ENCODE measurements around the gene TLR8. TPM values are rescaled to one million over a fixed set of nuclear protein-coding genes. Genes with fewer than 3 reads are reported as not detected.

The TLR8 gene
- total RNA-seq, 1 experiment from 2014 or later, result not detected

DNA sequence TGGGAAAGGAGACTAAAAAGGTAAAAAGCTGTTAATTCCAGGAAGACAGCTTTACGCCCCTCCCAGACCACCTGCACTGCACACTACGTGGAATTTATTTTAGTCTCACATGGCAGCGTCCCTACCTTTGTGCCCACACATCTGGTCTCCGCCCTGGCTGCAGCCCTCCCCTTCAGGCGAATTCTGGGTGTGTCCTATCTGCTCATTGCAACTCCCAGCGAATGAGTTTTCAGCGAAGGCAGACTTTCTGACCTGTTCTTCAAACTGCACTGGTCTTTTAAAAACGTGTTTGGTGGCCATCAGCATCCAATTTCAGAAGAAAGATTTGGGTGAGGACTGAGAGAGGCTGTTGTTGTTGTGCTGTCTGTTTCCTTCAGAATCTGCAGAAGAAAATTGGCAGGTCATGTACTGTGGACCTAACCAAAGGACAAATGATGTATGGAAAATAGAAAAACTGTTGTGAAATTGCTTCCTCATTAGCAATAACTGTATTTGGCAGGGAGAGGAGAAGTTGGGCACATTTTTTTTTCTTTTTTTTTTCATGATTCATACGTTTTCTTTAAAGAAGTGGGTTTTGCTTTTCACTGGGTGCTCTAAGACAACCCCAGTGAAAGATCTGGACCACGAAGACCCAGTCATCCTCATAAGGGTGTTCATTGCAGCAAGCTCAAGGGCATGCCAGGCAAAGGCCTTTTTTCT, 4.2 kb downstream of the TLR8 start:
- CTCF ChIA-PET, result no interaction called here
- no peaks in the 10 kb centered on the region for H3K27me3 ChIP-seq (ENCODE audit: control insufficient read depth, insufficient read depth, low read length)
- in situ Hi-C loops (cut with HindIII; ENCODE audit: low pct_unique_long_range_greater_than_20kb, low sequenced_read_pairs), result no loop called here

DNA sequence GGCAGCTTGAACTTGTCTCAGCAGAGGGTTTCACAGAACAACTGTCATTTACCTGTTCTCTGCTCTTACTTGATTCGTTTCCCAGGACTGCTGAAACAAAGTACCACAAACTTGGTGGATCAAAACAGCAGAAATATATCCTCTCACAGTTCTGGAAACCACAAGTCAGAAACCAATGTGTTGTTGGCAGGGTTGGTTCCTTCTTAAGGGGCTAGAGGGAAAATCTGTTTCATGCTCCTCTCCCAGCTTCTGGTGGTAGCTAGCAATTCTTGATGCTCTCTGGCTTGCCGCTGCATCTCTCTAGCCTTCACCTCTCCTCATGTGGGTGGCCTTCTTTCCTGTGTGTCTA, 4.7 kb downstream of the TLR8 start:
- H3K4me1 ChIP-seq (ENCODE audit: control insufficient read depth, insufficient read depth, low read length), result no peaks in the 10 kb centered on the region

More for the DNA sequence above, 4.2 kb downstream of the TLR8 start:
- no peaks in the 10 kb centered on the region for H3K36me3 ChIP-seq (ENCODE audit: control insufficient read depth, insufficient read depth, low read length)
- no peak overlapping the region for H3K27ac ChIP-seq (ENCODE audit: low read length)
- POLR2A ChIA-PET, result no interaction called here
- H3K9me3 ChIP-seq (ENCODE audit: control insufficient read depth, insufficient read depth, low read depth, low read length), result no peaks in the 10 kb centered on the region
- ATAC-seq (no peak), DNase-seq (ENCODE audit: low read depth, low spot score) (no peak)
- H3K4me3 ChIP-seq (ENCODE audit: low read depth in 2 of 2, low read length in 2 of 2), result no peak overlapping the region
- intact Hi-C loops (cut with micrococcal nuclease; ENCODE audit: unreplicated experiment), result no loop called here
- no TSS peak for BruUV-seq (replicated peaks)
- no peaks in the 10 kb centered on the region for H3K4me1 ChIP-seq (ENCODE audit: control insufficient read depth, insufficient read depth, low read length)
- no peak for TF ChIP-seq SIN3A (IDR thresholded peaks at IDR 0.05; ENCODE audit: borderline replicate concordance, insufficient read depth, low read depth, low read length)
- TF ChIP-seq POLR2AphosphoS5 (IDR thresholded peaks at IDR 0.05; ENCODE audit: low read depth, low read length), result no peak
- TF ChIP-seq, protein P1, sequence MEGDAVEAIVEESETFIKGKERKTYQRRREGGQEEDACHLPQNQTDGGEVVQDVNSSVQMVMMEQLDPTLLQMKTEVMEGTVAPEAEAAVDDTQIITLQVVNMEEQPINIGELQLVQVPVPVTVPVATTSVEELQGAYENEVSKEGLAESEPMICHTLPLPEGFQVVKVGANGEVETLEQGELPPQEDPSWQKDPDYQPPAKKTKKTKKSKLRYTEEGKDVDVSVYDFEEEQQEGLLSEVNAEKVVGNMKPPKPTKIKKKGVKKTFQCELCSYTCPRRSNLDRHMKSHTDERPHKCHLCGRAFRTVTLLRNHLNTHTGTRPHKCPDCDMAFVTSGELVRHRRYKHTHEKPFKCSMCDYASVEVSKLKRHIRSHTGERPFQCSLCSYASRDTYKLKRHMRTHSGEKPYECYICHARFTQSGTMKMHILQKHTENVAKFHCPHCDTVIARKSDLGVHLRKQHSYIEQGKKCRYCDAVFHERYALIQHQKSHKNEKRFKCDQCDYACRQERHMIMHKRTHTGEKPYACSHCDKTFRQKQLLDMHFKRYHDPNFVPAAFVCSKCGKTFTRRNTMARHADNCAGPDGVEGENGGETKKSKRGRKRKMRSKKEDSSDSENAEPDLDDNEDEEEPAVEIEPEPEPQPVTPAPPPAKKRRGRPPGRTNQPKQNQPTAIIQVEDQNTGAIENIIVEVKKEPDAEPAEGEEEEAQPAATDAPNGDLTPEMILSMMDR (IDR thresholded peaks at IDR 0.05), result no peak
- no peak for TF ChIP-seq TCF7L2 (IDR thresholded peaks at IDR 0.05; ENCODE audit: low read depth, low read length)
- TF ChIP-seq, protein P2, sequence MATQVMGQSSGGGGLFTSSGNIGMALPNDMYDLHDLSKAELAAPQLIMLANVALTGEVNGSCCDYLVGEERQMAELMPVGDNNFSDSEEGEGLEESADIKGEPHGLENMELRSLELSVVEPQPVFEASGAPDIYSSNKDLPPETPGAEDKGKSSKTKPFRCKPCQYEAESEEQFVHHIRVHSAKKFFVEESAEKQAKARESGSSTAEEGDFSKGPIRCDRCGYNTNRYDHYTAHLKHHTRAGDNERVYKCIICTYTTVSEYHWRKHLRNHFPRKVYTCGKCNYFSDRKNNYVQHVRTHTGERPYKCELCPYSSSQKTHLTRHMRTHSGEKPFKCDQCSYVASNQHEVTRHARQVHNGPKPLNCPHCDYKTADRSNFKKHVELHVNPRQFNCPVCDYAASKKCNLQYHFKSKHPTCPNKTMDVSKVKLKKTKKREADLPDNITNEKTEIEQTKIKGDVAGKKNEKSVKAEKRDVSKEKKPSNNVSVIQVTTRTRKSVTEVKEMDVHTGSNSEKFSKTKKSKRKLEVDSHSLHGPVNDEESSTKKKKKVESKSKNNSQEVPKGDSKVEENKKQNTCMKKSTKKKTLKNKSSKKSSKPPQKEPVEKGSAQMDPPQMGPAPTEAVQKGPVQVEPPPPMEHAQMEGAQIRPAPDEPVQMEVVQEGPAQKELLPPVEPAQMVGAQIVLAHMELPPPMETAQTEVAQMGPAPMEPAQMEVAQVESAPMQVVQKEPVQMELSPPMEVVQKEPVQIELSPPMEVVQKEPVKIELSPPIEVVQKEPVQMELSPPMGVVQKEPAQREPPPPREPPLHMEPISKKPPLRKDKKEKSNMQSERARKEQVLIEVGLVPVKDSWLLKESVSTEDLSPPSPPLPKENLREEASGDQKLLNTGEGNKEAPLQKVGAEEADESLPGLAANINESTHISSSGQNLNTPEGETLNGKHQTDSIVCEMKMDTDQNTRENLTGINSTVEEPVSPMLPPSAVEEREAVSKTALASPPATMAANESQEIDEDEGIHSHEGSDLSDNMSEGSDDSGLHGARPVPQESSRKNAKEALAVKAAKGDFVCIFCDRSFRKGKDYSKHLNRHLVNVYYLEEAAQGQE (IDR thresholded peaks at IDR 0.05; ENCODE audit: insufficient read depth in 1 of 2, low read depth in 2 of 2, low read length in 1 of 2), result no peak

More for the DNA sequence above, 4.7 kb downstream of the TLR8 start:
- DNase-seq (ENCODE audit: low read depth, low spot score) (no peak), ATAC-seq (no peak)
- no peaks in the 10 kb centered on the region for H3K27me3 ChIP-seq (ENCODE audit: control insufficient read depth, insufficient read depth, low read length)
- in situ Hi-C loops (cut with HindIII; ENCODE audit: low pct_unique_long_range_greater_than_20kb, low sequenced_read_pairs) (no loop called here), intact Hi-C loops (cut with micrococcal nuclease; ENCODE audit: unreplicated experiment) (no loop called here)
- no peaks in the 10 kb centered on the region for H3K36me3 ChIP-seq (ENCODE audit: control insufficient read depth, insufficient read depth, low read length)
- BruUV-seq (replicated peaks), result no TSS peak
- no peak overlapping the region for H3K4me3 ChIP-seq (ENCODE audit: low read depth in 2 of 2, low read length in 2 of 2)
- ChIA-PET CTCF (no interaction called here), POLR2A (no interaction called here)
- TF ChIP-seq, protein P1 (IDR thresholded peaks at IDR 0.05), result no peak
- TF ChIP-seq TCF7L2 (IDR thresholded peaks at IDR 0.05; ENCODE audit: low read depth, low read length), result no peak
- TF ChIP-seq SIN3A (IDR thresholded peaks at IDR 0.05; ENCODE audit: borderline replicate concordance, insufficient read depth, low read depth, low read length), result no peak
- TF ChIP-seq, protein P2 (IDR thresholded peaks at IDR 0.05; ENCODE audit: insufficient read depth in 1 of 2, low read depth in 2 of 2, low read length in 1 of 2), result no peak
- TF ChIP-seq POLR2AphosphoS5 (IDR thresholded peaks at IDR 0.05; ENCODE audit: low read depth, low read length), result no peak
- no peaks in the 10 kb centered on the region for H3K9me3 ChIP-seq (ENCODE audit: control insufficient read depth, insufficient read depth, low read depth, low read length)
- no peak overlapping the region for H3K27ac ChIP-seq (ENCODE audit: low read length)

Data from Panc1 (cell line).